ENCODE data around the gene THRA. TPM values are rescaled to one million over a fixed set of nuclear protein-coding genes. Genes with fewer than 3 reads are reported as not detected.

THRA gene, protein sequence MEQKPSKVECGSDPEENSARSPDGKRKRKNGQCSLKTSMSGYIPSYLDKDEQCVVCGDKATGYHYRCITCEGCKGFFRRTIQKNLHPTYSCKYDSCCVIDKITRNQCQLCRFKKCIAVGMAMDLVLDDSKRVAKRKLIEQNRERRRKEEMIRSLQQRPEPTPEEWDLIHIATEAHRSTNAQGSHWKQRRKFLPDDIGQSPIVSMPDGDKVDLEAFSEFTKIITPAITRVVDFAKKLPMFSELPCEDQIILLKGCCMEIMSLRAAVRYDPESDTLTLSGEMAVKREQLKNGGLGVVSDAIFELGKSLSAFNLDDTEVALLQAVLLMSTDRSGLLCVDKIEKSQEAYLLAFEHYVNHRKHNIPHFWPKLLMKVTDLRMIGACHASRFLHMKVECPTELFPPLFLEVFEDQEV
- 10 to 100 TPM in 11 of 12 donors, not detected in 1; 50.5 to 83.8 (median 63.6) TPM for polyA plus RNA-seq (ENCODE audit: insufficient read length in 12 of 12)
- long read RNA-seq, donor 1, full-length matches to known transcripts = 12 of 30 reads
- long read RNA-seq, donor 1, partial matches to known transcripts = 18 of 30 reads
- long read RNA-seq, donor 1, other reads (novel, unspliced or antisense) = 0 of 30 reads
- long read RNA-seq, donor 2, full-length matches to known transcripts = 8 of 19 reads
- long read RNA-seq, donor 2, partial matches to known transcripts = 11 of 19 reads
- long read RNA-seq, donor 2, other reads (novel, unspliced or antisense) = 0 of 19 reads
- long read RNA-seq, donor 3, full-length matches to known transcripts = 7 of 7 reads
- long read RNA-seq, donor 3, partial matches to known transcripts = 0 of 7 reads
- long read RNA-seq, donor 3, other reads (novel, unspliced or antisense) = 0 of 7 reads
- long read RNA-seq, donor 4, partial matches to known transcripts = 0 of 2 reads
- long read RNA-seq, donor 4, other reads (novel, unspliced or antisense) = 0 of 2 reads
- long read RNA-seq, donor 5, full-length matches to known transcripts = 19 of 24 reads
- long read RNA-seq, donor 5, partial matches to known transcripts = 5 of 24 reads
- long read RNA-seq, donor 5, other reads (novel, unspliced or antisense) = 0 of 24 reads
- long read RNA-seq, donor 6, full-length matches to known transcripts = 5 of 19 reads
- long read RNA-seq, donor 6, partial matches to known transcripts = 14 of 19 reads
- long read RNA-seq, donor 6, other reads (novel, unspliced or antisense) = 0 of 19 reads
- long read RNA-seq, donor 7, full-length matches to known transcripts = 4 of 4 reads
- long read RNA-seq, donor 7, partial matches to known transcripts = 0 of 4 reads
- long read RNA-seq, donor 7, other reads (novel, unspliced or antisense) = 0 of 4 reads
- long read RNA-seq, donor 8, full-length matches to known transcripts = 14 of 14 reads
- long read RNA-seq, donor 8, partial matches to known transcripts = 0 of 14 reads
- long read RNA-seq, donor 8, other reads (novel, unspliced or antisense) = 0 of 14 reads
- long read RNA-seq, donor 9, full-length matches to known transcripts = 6 of 6 reads
- long read RNA-seq, donor 9, partial matches to known transcripts = 0 of 6 reads
- long read RNA-seq, donor 9, other reads (novel, unspliced or antisense) = 0 of 6 reads
- long read RNA-seq, donor 10, full-length matches to known transcripts = 16 of 32 reads
- long read RNA-seq, donor 10, partial matches to known transcripts = 10 of 32 reads
- long read RNA-seq, donor 10, other reads (novel, unspliced or antisense) = 6 of 32 reads
- long read RNA-seq, donor 11, full-length matches to known transcripts = 13 of 33 reads
- long read RNA-seq, donor 11, partial matches to known transcripts = 20 of 33 reads
- long read RNA-seq, donor 11, other reads (novel, unspliced or antisense) = 0 of 33 reads

DNA sequence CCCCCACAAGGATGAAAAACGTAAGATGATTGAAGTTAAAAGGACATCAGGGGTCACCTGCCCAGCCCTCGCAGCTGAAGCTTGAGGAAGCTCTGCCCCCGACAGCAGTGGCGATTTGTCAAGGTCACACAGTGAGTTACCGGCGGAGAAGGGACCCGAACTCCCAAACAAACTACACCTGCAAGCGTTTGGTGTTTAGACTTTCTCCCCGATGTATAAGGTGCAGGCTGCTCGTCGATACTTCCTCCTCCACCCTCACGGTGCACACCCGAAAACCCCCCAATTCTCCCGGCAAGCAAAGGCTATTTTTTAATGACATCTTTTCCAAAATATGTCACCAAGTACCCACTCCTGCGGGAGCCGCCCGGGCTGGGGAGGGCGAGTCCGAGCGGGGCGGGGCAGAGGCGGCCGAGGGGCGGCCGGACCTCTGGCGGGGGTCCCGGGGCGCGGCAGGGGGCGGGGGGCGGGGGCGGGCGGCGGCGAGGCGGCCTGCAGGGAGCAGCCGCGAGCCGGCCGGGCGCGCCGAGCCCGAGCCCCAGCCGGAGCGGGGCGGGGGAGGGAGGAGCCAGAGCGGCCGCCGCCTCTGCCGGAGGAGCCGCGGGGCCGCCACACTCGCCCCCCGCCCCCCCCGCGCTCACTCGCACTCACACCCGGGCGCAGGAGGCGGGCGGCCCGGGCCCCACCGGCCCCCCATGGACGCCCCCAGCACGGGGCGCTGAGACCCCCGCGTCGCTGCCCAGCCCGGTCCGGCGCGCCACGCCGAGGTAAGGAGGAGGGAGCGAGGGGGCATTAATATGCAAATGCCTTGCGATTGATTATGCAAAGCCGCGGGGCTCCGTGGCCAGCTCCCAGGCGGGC is at the start of gene THRA:
TSS of gene THRA (plus strand) at position 637 of the 858 bp plus-strand sequence. CDS start 11,524 bp downstream, outside the sequence.
- DNase-seq = no peak

DNA sequence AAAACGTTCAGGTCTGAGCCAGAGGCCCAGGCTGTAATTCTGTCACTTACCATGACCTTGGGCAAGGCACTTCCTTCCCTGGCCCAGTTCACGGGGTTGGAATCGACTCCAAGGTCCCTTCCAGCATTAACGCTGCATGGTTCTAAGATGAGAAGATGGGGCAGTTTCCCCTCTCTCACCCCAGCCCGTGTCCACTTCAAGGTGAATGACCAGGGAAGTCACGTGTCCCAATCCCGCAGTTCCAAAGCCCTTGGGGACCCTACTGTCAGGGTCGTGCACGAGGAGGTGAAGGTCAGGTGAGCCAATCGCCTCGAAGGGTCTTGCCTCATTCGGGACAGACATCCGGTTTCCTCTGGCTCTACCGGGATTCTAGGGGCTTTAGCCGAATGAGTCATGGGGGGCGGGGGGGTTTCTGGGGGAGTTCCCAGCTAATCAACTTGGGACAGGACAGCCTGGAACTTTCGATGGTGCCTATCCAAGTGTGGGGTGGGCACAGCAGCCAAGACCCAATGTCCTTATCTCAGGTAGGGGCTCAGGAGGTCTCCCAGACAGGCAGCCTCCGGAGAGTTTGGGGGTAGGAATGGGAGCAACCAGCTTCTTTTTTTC is 48.3 kb upstream of the THRA start:
- DNase-seq = no peak

DNA sequence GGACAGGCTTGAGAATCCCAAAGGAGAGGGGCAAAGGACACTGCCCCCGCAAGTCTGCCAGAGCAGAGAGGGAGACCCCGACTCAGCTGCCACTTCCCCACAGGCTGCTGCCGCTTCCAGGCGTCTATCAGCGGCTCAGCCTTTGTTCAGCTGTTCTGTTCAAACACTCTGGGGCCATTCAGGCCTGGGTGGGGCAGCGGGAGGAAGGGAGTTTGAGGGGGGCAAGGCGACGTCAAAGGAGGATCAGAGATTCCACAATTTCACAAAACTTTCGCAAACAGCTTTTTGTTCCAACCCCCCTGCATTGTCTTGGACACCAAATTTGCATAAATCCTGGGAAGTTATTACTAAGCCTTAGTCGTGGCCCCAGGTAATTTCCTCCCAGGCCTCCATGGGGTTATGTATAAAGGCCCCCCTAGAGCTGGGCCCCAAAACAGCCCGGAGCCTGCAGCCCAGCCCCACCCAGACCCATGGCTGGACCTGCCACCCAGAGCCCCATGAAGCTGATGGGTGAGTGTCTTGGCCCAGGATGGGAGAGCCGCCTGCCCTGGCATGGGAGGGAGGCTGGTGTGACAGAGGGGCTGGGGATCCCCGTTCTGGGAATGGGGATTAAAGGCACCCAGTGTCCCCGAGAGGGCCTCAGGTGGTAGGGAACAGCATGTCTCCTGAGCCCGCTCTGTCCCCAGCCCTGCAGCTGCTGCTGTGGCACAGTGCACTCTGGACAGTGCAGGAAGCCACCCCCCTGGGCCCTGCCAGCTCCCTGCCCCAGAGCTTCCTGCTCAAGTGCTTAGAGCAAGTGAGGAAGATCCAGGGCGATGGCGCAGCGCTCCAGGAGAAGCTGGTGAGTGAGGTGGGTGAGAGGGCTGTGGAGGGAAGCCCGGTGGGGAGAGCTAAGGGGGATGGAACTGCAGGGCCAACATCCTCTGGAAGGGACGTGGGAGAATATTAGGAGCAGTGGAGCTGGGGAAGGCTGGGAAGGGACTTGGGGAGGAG is 47.5 kb upstream of the THRA start, which contains the start of gene CSF3:
TSS of gene CSF3 (plus strand) at position 436 of the 993 bp plus-strand sequence. CDS start at position 471, 35 bp downstream.
- DNase-seq = no peak

DNA sequence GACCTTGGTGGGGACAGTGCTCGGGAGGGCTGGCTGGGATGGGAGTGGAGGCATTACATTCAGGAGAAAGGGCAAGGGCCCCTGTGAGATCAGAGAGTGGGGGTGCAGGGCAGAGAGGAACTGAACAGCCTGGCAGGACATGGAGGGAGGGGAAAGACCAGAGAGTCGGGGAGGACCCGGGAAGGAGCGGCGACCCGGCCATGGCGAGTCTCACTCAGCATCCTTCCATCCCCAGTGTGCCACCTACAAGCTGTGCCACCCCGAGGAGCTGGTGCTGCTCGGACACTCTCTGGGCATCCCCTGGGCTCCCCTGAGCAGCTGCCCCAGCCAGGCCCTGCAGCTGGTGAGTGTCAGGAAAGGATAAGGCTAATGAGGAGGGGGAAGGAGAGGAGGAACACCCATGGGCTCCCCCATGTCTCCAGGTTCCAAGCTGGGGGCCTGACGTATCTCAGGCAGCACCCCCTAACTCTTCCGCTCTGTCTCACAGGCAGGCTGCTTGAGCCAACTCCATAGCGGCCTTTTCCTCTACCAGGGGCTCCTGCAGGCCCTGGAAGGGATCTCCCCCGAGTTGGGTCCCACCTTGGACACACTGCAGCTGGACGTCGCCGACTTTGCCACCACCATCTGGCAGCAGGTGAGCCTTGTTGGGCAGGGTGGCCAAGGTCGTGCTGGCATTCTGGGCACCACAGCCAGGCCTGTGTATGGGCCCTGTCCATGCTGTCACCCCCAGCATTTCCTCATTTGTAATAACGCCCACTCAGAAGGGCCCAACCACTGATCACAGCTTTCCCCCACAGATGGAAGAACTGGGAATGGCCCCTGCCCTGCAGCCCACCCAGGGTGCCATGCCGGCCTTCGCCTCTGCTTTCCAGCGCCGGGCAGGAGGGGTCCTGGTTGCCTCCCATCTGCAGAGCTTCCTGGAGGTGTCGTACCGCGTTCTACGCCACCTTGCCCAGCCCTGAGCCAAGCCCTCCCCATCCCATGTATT is 46.5 kb upstream of the THRA start:
- no peak for DNase-seq

DNA sequence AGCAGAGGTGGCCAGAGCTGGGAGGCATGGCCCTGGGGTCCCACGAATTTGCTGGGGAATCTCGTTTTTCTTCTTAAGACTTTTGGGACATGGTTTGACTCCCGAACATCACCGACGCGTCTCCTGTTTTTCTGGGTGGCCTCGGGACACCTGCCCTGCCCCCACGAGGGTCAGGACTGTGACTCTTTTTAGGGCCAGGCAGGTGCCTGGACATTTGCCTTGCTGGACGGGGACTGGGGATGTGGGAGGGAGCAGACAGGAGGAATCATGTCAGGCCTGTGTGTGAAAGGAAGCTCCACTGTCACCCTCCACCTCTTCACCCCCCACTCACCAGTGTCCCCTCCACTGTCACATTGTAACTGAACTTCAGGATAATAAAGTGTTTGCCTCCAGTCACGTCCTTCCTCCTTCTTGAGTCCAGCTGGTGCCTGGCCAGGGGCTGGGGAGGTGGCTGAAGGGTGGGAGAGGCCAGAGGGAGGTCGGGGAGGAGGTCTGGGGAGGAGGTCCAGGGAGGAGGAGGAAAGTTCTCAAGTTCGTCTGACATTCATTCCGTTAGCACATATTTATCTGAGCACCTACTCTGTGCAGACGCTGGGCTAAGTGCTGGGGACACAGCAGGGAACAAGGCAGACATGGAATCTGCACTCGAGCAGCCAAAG is 45.2 kb upstream of the THRA start:
- no peak for DNase-seq

DNA sequence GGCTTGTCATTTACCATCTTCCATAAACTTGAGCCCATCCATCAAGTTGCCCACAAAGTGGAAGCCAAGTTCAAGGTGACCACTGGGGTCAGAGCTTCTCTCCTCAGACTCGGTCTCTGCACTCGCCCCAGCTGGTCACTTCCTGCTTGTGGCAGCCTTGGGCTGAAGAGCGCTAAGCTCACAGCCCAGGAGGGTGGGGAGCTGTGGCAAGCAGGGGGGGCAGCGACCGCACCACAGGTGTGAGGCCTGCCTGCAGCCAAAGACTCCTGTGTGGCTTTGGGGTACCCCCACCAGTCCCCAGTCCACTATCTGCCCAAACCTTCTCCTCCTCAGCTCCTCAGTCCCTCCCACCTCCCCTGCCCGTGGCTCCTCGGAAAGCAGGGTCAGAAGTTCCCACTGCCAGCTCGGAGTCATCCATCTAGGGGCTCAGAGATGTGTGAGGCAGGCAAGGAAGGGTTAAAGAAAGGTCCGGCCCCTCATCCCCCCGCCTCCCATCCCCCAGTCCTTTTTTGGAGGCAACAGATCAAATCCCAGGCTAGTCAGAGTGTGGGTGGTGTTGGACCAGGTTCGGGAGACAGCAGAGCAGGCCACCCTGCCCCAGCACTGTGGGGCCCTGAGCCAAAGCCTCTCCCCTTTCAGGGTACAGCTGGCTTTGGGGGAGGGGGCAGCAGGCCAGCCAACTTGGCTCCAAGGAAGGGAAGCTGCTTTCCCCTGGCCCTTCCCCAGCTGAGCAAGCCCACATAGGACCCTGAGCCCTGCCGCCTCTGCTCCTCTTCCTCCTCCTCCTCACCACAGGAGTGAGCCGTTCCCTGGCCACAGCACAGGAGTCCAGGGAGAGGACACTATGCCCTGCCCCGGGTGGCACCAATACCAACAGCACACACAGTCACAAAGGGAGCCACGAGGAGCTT is 44.3 kb upstream of the THRA start:
- peak; percentile 66 for DNase-seq

DNA sequence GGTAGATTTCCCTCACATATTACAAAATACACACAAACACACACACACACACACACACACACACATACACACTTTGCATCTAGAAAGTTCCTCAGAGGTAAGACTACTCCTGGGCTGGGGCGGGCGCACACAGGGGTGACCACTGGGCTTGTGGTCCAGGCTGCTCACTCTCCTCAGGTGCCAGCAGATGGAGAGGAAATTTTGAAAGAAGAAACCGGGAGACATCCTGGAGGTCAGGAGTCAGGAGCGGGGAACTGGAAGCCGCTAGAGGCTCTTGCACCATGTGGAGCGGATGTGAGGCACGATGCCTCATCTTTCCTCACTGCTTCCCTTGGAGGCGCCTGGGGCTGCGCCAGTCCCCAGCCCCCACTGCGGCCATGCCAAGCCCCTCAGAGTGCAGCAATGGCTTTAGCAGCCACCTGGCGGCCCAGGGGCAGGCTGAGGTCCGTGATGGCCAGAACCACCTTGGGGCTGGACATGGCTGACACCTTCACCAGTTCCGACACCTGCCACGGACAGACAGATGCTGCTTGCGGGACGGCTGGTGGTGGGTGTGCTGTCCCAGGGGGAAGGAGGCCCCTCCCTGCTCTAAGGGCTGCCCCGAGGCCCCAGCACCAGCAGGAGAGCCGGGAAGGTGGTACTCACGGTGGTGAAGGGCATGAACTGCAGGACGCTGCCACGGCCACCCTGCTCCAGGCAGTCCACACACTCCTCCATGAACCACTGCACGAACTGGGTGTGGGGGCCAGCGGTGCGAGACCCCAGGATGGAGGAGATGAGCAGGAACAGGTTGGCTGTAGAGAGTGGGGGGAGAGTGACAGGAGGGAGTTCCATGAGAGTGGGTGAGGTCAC is 43.4 kb upstream of the THRA start:
- no peak for DNase-seq

DNA sequence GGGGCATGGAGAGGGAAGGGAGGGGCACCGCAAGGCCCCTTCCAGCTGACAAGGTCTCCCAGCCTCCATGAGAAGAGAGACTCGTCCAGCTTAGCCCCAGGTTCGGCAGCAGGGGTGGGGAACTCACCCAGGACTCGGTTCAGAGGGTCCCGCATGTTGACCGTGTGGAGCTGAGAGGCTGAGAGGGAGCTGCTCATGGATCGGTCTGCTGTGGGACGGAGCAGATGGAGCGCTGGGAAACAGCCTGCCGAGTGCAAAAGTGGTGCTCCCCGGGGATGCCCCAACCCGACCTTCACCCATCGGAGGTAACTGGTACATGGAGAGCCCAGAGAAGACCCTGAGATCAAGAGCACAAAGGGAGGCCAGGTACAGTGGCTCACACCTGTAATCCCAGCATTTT is 42.6 kb upstream of the THRA start:
- no peak for DNase-seq

DNA sequence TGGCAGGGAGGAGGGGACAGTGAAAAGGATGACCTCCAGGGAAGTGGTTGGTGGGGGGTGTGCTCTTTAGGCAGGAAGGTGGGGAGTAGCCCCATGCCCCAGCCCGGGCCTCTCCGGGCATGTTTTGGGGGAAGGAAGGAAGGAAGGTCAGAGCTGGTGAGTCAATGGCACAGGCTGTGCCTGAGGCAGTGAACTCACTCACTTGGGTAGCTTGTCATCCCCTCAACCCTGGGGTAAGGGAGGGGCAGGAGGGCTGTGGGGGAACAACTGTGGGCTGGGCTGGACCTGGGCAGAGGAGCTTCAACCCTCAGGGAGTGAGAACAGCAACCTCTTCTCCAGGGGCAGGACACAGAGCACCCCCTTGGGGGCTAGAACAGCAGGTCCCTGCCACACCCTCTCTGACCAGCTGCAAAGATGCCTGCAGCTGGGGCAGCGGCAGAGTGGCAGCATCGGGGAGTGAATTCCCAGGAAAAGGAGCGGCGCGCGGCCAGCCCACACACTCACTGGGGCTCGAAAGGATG is 41.3 kb upstream of the THRA start:
- DNase-seq = no peak

DNA sequence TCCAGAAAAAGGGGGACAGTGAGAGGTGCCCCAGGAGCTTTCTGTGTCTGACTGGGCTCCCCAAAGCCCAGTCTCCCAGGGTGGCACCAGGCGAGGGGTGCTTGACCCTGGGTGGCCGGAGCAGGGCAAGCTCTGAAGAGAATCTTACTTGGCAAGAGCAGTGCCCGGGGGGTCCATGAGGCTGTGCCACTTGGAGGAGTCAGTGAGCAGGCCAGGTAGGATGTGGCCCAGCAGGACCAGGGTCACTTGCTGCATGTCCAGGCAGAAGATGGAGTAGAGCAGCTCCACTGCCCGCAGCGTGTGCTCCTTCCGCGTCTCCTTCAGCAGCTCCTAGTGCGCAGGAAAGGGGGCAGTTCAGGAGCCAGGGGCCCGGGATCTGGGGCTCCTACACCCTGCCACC is 40.3 kb upstream of the THRA start:
- no peak for DNase-seq

DNA sequence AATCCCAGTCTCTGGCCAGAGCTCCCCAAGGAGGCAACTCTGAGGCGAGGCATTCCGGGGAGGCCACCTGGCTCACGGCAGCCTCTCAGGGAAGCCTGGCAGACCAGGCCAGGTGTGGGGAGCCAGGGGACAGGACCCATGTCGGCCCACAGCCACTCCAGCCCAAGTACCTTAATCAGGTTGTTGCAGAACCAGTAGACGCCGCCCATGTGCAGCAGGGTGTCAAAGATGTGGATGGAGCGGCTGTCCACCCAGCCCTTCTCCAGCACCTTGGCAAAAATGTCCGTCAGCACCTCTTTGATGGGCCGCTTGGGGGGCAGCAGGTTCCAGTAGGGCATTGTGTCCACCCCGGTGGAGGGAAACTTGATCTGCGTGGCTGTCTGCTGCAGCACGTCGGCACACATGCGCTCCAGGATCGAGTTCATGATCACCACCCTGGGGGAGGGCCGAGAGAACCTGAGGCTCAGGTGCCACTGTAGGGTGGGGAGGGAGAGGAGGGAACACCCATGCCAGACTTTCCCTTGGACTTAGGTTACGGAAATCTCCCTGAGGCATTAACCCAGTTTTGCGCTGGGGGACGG is 39.7 kb upstream of the THRA start:
- DNase-seq = no peak

DNA sequence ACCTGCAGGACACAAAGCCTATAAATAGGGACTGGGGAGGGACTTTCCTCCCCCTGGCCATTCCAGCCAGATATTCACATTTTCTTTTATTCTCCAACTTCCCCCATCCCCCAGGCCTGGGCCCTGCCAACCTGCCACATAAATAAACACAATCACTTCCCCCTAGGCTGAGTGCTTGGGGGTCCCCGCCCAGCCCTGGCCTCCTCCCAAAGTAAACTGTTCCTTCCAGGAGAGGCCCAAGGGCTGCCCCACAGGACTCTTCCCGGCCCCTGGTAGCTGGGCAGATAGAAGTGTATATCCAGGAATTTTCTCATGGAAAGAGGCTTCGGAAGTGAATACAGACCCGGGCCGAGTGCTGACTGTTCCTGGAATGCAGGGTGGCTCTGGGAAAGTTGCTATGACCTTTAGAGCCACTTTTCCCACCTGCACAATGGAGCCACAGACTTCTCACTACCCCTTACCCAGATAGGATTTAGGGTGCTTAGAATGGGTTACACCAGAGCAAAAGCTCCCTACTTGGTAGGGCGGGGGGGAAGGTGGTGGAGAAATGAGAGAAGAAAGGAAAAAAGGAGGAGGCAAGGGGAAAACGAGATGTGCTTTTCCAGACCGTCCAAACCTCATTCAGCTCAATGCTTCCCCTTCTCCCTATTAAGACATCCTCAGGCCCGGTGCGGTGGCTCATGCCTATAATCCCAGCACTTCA is 39.0 kb upstream of the THRA start:
- no peak for DNase-seq

DNA sequence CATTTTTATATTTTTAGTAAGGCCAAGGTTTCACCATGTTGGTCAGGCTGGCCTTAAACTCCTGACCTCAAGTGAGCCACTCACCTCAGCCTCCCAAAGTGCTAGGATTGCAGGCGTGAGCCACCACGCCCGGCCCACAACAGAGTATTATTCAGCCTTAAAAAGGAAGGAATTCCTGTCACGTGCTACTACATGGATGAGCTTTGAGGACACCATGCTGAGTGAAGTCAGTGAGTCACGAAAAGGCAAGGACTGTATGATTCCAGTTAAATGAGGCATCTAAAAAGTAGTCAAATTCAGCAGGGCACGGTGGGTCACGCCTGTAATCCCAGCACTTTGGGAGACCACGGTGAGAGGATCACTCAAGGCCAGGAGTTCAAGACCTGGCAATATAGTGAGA is 37.9 kb upstream of the THRA start:
- DNase-seq = no peak

Data from muscle of arm (tissue), 14 donors.